Neural crest cell (in vitro differentiated cells): ENCODE measurements around the gene ATF6B. TPM values are rescaled to one million over a fixed set of nuclear protein-coding genes. Genes with fewer than 3 reads are reported as not detected.

Source experiments
- DNase-seq: peaks from one replicate; pipeline ENCODE4 v3.0.0; 2021; ENCODE audit warnings: low read depth, mixed read lengths, low spot score
- H3K27ac Mint-ChIP-seq: one replicate; pipeline ENCODE4 v1.8.0; 2021; ENCODE audit warnings: mild to moderate bottlenecking, mixed read lengths; ENCODE audit not compliant: unreplicated experiment
- H3K27me3 Mint-ChIP-seq: 2 replicates; pipeline ENCODE4 v1.8.0; 2021; ENCODE audit warnings: low read depth, mild to moderate bottlenecking, mixed read lengths
- H3K36me3 Mint-ChIP-seq: 2 replicates; pipeline ENCODE4 v1.8.0; 2021; ENCODE audit warnings: low read depth, mild to moderate bottlenecking, mixed read lengths
- H3K4me1 Mint-ChIP-seq: 2 replicates; pipeline ENCODE4 v1.8.0; 2021; ENCODE audit warnings: mixed read lengths
- H3K4me3 Mint-ChIP-seq: one replicate; pipeline ENCODE4 v1.8.0; 2021; ENCODE audit warnings: mild to moderate bottlenecking, mixed read lengths
- H3K9me3 Mint-ChIP-seq: 2 replicates; pipeline ENCODE4 v1.8.0; 2021; ENCODE audit warnings: mixed read lengths
- CTCF ChIP-seq: fragments of 200-600 bp; sonication (generic); conservative IDR thresholded peaks from 2 replicates; pipeline ENCODE4 v1.5.0; 2021; ENCODE audit warnings: antibody characterized with exemption, mild to moderate bottlenecking
- total RNA-seq: library from RNA; stranded (reverse); gene quantifications from 2 replicates; pipeline ENCODE4 v1.2.1, GENCODE V29; 2021

Gene ATF6B
- total RNA-seq, 1 donor from 2014 or later, result 83.6 TPM

- no peak for DNase-seq
- no peaks in the 10 kb centered on the region for H3K27me3 Mint-ChIP-seq
- peaks cover 20% of the 10 kb centered on the region for H3K4me1 Mint-ChIP-seq
- H3K27ac Mint-ChIP-seq, result no peak overlapping the region
- H3K4me3 Mint-ChIP-seq, result no peak overlapping the region
- H3K9me3 Mint-ChIP-seq, result no peaks in the 10 kb centered on the region
- no peak for TF ChIP-seq CTCF
- H3K36me3 Mint-ChIP-seq, result no peaks in the 10 kb centered on the region
These were observed 51.7 kb downstream of the ATF6B start for GRCh38 chr6:32076321-32076809.

- DNase-seq, result no peak
- H3K27ac Mint-ChIP-seq, result no peak overlapping the region
These were observed 52.3 kb downstream of the ATF6B start for GRCh38 chr6:32075781-32076180.

GRCh38 chr6:32074996-32075532, 53.0 kb downstream of the ATF6B start:
- TF ChIP-seq CTCF, result no peak
- no peaks in the 10 kb centered on the region for H3K36me3 Mint-ChIP-seq
- DNase-seq, result no peak
- H3K27ac Mint-ChIP-seq, result peak overlapping the region; percentile 91
- H3K4me1 Mint-ChIP-seq, result peaks cover 9% of the 10 kb centered on the region
- H3K9me3 Mint-ChIP-seq, result no peaks in the 10 kb centered on the region
- H3K27me3 Mint-ChIP-seq, result no peaks in the 10 kb centered on the region
- H3K4me3 Mint-ChIP-seq, result no peak overlapping the region

More at GRCh38 chr6:32075781-32076180, 52.3 kb downstream of the ATF6B start:
- Mint-ChIP-seq H3K4me3 (no peak overlapping the region), H3K4me1 (peaks cover 14% of the 10 kb centered on the region), H3K27me3 (no peaks in the 10 kb centered on the region), H3K36me3 (no peaks in the 10 kb centered on the region), H3K9me3 (no peaks in the 10 kb centered on the region)
- TF ChIP-seq CTCF, result no peak

GRCh38 chr6:32073613-32074012, 54.4 kb downstream of the ATF6B start:
- Mint-ChIP-seq H3K4me3 (no peak overlapping the region), H3K36me3 (no peaks in the 10 kb centered on the region), H3K27me3 (no peaks in the 10 kb centered on the region), H3K9me3 (no peaks in the 10 kb centered on the region), H3K4me1 (peaks cover 9% of the 10 kb centered on the region), H3K27ac (peak overlapping the region; percentile 62)
- no peak for DNase-seq
- no peak for TF ChIP-seq CTCF

GRCh38 chr6:32073101-32073500, 54.9 kb downstream of the ATF6B start:
- Mint-ChIP-seq H3K27ac (no peak overlapping the region), H3K27me3 (no peaks in the 10 kb centered on the region), H3K36me3 (no peaks in the 10 kb centered on the region), H3K4me3 (no peak overlapping the region), H3K9me3 (no peaks in the 10 kb centered on the region), H3K4me1 (peaks cover 9% of the 10 kb centered on the region)
- DNase-seq, result no peak
- no peak for TF ChIP-seq CTCF
